PFSK-1 (cell line): ENCODE measurements around the gene SEC14L5.

Experiments
- FOXP2 ChIP-seq: optimal IDR thresholded peaks from 2 replicates; pipeline ENCODE3; 2011; ENCODE audit warnings: borderline replicate concordance, control low read depth, inconsistent platforms; ENCODE audit not compliant: insufficient read depth; ENCODE audit errors: extremely low read length, extremely low read depth
- POLR2AphosphoS5 ChIP-seq: IDR thresholded peaks from 2 replicates; pipeline ENCODE4 v1.6.1; 2012; ENCODE audit warnings: low read depth, mild to moderate bottlenecking, control low read depth, low read length, moderate library complexity
- REST ChIP-seq, 2 experiments: IDR thresholded peaks; 2 replicates each; pipeline versions ENCODE4 v1.6.1 to v1.8.0; 2011 to 2012; ENCODE audit warnings: low read depth in 2 of 2, low read length in 2 of 2, control low read depth in 1 of 2, inconsistent platforms in 1 of 2, mild to moderate bottlenecking in 1 of 2, moderate library complexity in 1 of 2; ENCODE audit not compliant: insufficient read depth in 1 of 2
- SIN3A ChIP-seq: IDR thresholded peaks from 2 replicates; pipeline ENCODE4 v1.6.1; 2012; ENCODE audit warnings: mild to moderate bottlenecking, low read length, moderate library complexity, borderline replicate concordance; ENCODE audit not compliant: insufficient read depth
- TAF1 ChIP-seq: IDR thresholded peaks from 2 replicates; pipeline ENCODE4 v1.6.1; 2012; ENCODE audit warnings: low read length, control low read depth, borderline replicate concordance; ENCODE audit not compliant: insufficient read depth

SEC14L5 gene

GRCh38 chr16:4984174-4984990 lies 26.3 kb downstream of the SEC14L5 start:
- no peak for TF ChIP-seq FOXP2
- TF ChIP-seq TAF1, result no peak
- no peak for TF ChIP-seq SIN3A
- no peak for TF ChIP-seq POLR2AphosphoS5

- TF ChIP-seq REST (IDR thresholded peaks at IDR 0.05; ENCODE audit: insufficient read depth in 1 of 2, low read depth in 2 of 2, low read length in 2 of 2) (no peak), SIN3A (no peak), TAF1 (no peak), POLR2AphosphoS5 (no peak), FOXP2 (no peak)
Observed at GRCh38 chr16:4987250-4987579, 29.1 kb downstream of the SEC14L5 start.

- TF ChIP-seq TAF1 (no peak), POLR2AphosphoS5 (no peak), FOXP2 (no peak), SIN3A (no peak), REST (IDR thresholded peaks at IDR 0.05; ENCODE audit: insufficient read depth in 1 of 2, low read depth in 2 of 2, low read length in 2 of 2) (no peak)
Observed at GRCh38 chr16:4987580-4988374, 29.6 kb downstream of the SEC14L5 start.

- TF ChIP-seq SIN3A, result no peak
- no peak for TF ChIP-seq TAF1
- no peak for TF ChIP-seq FOXP2
- TF ChIP-seq REST (IDR thresholded peaks at IDR 0.05; ENCODE audit: insufficient read depth in 1 of 2, low read depth in 2 of 2, low read length in 2 of 2), result no peak
- TF ChIP-seq POLR2AphosphoS5, result no peak
Observed at GRCh38 chr16:4988647-4989046, 30.5 kb downstream of the SEC14L5 start.

GRCh38 chr16:4989391-4990006 lies 31.4 kb downstream of the SEC14L5 start:
- no peak for TF ChIP-seq POLR2AphosphoS5
- TF ChIP-seq SIN3A, result no peak
- TF ChIP-seq FOXP2, result no peak
- TF ChIP-seq TAF1, result no peak
- no peak for TF ChIP-seq REST (IDR thresholded peaks at IDR 0.05; ENCODE audit: insufficient read depth in 1 of 2, low read depth in 2 of 2, low read length in 2 of 2)
